ENCODE data around the gene EVA1B.
A peak's percentile ranks its signal among the peaks of the same experiment; 100 is the strongest.

EVA1B gene

GRCh38 chr1:36324353-36324703 is 883 bp upstream of the EVA1B start:
- Histone ChIP-seq H3K4me1 (ENCODE audit: insufficient read depth, insufficient read length) (peaks cover 34% of the 10 kb centered on the region), H3K9me3 (ENCODE audit: insufficient read depth, low read length) (no peaks in the 10 kb centered on the region), H3K4me3 (ENCODE audit: insufficient read length, low read depth) (peak overlapping the region; percentile 45), H3K9ac (ENCODE audit: insufficient read length, low read depth) (peak overlapping the region; percentile 70), H3K36me3 (ENCODE audit: insufficient read depth, insufficient read length, low read length) (peaks cover 42% of the 10 kb centered on the region), H3K27me3 (ENCODE audit: insufficient read depth, insufficient read length) (peaks cover 2% of the 10 kb centered on the region)
- no peak for TF ChIP-seq YY1 (IDR thresholded peaks at IDR 0.05; ENCODE audit: insufficient read depth, insufficient read length)
- TF ChIP-seq ZNF274 (IDR thresholded peaks at IDR 0.05; ENCODE audit: low read depth, low read length), result no peak
- TF ChIP-seq SUZ12 (IDR thresholded peaks at IDR 0.05; ENCODE audit: extremely low read depth, insufficient read depth, insufficient read length), result no peak
- DNase-seq (ENCODE audit: low read depth, low spot score), result no peak

DNA sequence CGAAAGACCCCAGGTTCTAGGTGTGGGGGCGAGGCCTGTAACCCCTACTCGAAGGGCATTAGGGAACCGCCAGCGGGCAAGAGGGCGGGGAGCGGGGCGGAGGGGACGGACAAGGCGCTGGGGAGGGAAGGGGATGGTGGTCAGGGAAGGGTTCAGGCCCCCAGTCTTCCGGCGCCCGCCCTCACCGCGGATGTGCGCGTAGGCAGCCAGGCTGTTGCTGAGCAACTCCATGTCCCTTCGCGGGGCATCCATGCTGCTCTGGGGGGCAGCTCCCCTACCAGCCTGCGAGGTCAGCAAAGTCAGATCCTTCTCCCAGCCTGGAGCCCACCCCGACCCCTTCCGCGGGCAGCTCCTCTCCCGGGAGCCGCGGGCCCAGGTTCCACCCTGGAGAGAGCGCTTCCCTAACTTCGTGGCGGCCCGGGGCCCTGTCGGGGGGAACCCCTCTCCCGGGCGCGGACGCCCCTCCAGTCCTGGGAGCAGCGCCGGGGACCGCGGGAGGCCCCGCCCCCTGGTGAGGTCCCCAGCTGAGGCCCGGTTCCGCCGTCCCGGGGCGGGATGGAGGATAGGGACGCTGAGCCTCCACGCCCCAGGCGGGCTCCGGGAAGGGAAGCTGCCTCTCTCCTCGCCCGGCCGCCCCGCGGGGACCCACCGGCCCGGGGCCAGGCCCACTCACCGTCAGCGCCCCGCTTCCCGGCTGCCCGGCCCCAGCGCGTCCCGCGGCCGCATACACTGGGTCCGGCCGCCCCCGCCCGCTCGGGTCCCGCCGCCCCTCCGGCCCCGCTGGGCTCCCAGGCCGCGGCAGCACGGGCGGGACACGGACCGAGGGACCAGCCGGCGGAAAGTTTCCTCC is 434 bp downstream of the EVA1B start:
- Histone ChIP-seq H3K4me1 (ENCODE audit: insufficient read depth, insufficient read length) (peaks cover 33% of the 10 kb centered on the region), H3K9me3 (ENCODE audit: insufficient read depth, low read length) (no peaks in the 10 kb centered on the region), H3K36me3 (ENCODE audit: insufficient read depth, insufficient read length, low read length) (peaks cover 45% of the 10 kb centered on the region), H3K4me3 (ENCODE audit: insufficient read length, low read depth) (peak overlapping the region; percentile 70), H3K27me3 (ENCODE audit: insufficient read depth, insufficient read length) (peaks cover 2% of the 10 kb centered on the region), H3K9ac (ENCODE audit: insufficient read length, low read depth) (peak overlapping the region; percentile 84)
- no peak for DNase-seq (ENCODE audit: low read depth, low spot score)
- no peak for TF ChIP-seq ZNF274 (IDR thresholded peaks at IDR 0.05; ENCODE audit: low read depth, low read length)
- no peak for TF ChIP-seq SUZ12 (IDR thresholded peaks at IDR 0.05; ENCODE audit: extremely low read depth, insufficient read depth, insufficient read length)
- TF ChIP-seq YY1 (IDR thresholded peaks at IDR 0.05; ENCODE audit: insufficient read depth, insufficient read length), result no peak

DNA sequence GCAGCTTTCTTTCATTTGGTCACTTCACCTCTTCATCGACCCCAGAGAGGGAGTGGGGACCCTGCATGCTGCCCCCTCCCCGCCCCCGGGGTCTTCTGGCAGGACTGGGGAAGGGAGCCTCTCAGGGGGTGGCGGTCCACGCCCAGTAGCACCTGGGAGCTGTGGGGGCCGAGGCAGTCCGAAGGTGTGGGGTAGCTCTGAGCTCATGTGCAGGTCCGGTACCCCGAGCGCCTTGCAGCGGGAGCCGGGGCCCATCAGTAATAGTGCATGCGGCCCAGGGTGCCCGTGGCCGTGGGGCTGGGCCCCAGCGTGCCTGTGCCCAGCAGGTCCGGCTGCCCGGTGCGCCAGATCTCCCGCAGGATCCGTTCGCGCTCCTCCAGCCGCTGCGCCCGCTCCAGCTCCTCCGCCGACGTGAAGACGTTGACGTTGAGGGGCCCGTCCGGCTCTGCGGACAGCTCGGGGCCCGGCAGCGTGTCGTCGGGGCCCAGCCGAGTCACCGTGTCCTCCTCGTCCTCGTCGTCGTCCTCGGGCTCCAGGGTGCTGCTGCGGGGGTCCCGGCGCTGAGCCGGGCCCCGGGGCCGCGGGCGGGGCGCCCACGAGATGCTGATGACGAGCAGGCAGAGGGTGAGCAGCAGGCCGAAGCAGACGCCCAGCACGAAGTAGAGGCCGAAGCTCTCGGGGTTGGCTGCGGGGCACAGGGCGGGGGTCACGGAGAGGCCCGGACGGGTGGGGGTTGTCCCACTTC is 1.2 kb downstream of the EVA1B start:
- H3K27me3 ChIP-seq (ENCODE audit: insufficient read depth, insufficient read length), result peaks cover 2% of the 10 kb centered on the region
- peak overlapping the region; percentile 67 for H3K9ac ChIP-seq (ENCODE audit: insufficient read length, low read depth)

GRCh38 chr1:36321119-36321951 is 2.1 kb downstream of the EVA1B start:
- TF ChIP-seq SUZ12 (IDR thresholded peaks at IDR 0.05; ENCODE audit: extremely low read depth, insufficient read depth, insufficient read length) (no peak), ZNF274 (IDR thresholded peaks at IDR 0.05; ENCODE audit: low read depth, low read length) (no peak), YY1 (IDR thresholded peaks at IDR 0.05; ENCODE audit: insufficient read depth, insufficient read length) (peak; percentile 44)
- Histone ChIP-seq H3K36me3 (ENCODE audit: insufficient read depth, insufficient read length, low read length) (peaks cover 49% of the 10 kb centered on the region), H3K9ac (ENCODE audit: insufficient read length, low read depth) (peak overlapping the region; percentile 67), H3K9me3 (ENCODE audit: insufficient read depth, low read length) (no peaks in the 10 kb centered on the region), H3K4me1 (ENCODE audit: insufficient read depth, insufficient read length) (peaks cover 33% of the 10 kb centered on the region), H3K4me3 (ENCODE audit: insufficient read length, low read depth) (peak overlapping the region; percentile 37), H3K27me3 (ENCODE audit: insufficient read depth, insufficient read length) (peaks cover 2% of the 10 kb centered on the region)
- peak; percentile 79 for DNase-seq (ENCODE audit: low read depth, low spot score)

More for the DNA sequence above, 1.2 kb downstream of the EVA1B start:
- Histone ChIP-seq H3K4me3 (ENCODE audit: insufficient read length, low read depth) (peak overlapping the region; percentile 37), H3K36me3 (ENCODE audit: insufficient read depth, insufficient read length, low read length) (peaks cover 48% of the 10 kb centered on the region), H3K9me3 (ENCODE audit: insufficient read depth, low read length) (no peaks in the 10 kb centered on the region), H3K4me1 (ENCODE audit: insufficient read depth, insufficient read length) (peaks cover 33% of the 10 kb centered on the region)
- DNase-seq (ENCODE audit: low read depth, low spot score), result no peak
- TF ChIP-seq SUZ12 (IDR thresholded peaks at IDR 0.05; ENCODE audit: extremely low read depth, insufficient read depth, insufficient read length), result no peak
- no peak for TF ChIP-seq YY1 (IDR thresholded peaks at IDR 0.05; ENCODE audit: insufficient read depth, insufficient read length)
- TF ChIP-seq ZNF274 (IDR thresholded peaks at IDR 0.05; ENCODE audit: low read depth, low read length), result no peak

- Histone ChIP-seq H3K9me3 (ENCODE audit: insufficient read depth, low read length) (no peaks in the 10 kb centered on the region), H3K36me3 (ENCODE audit: insufficient read depth, insufficient read length, low read length) (peaks cover 49% of the 10 kb centered on the region), H3K9ac (ENCODE audit: insufficient read length, low read depth) (peak overlapping the region; percentile 67), H3K27me3 (ENCODE audit: insufficient read depth, insufficient read length) (peaks cover 2% of the 10 kb centered on the region), H3K4me1 (ENCODE audit: insufficient read depth, insufficient read length) (peaks cover 30% of the 10 kb centered on the region), H3K4me3 (ENCODE audit: insufficient read length, low read depth) (peak overlapping the region; percentile 37)
- DNase-seq (ENCODE audit: low read depth, low spot score), result no peak
- TF ChIP-seq YY1 (IDR thresholded peaks at IDR 0.05; ENCODE audit: insufficient read depth, insufficient read length) (no peak), ZNF274 (IDR thresholded peaks at IDR 0.05; ENCODE audit: low read depth, low read length) (no peak), SUZ12 (IDR thresholded peaks at IDR 0.05; ENCODE audit: extremely low read depth, insufficient read depth, insufficient read length) (no peak)
Measured at GRCh38 chr1:36320767-36321118, 2.7 kb downstream of the EVA1B start.

- TF ChIP-seq SUZ12 (IDR thresholded peaks at IDR 0.05; ENCODE audit: extremely low read depth, insufficient read depth, insufficient read length) (no peak), ZNF274 (IDR thresholded peaks at IDR 0.05; ENCODE audit: low read depth, low read length) (no peak), YY1 (IDR thresholded peaks at IDR 0.05; ENCODE audit: insufficient read depth, insufficient read length) (no peak)
- Histone ChIP-seq H3K36me3 (ENCODE audit: insufficient read depth, insufficient read length, low read length) (peaks cover 49% of the 10 kb centered on the region), H3K27me3 (ENCODE audit: insufficient read depth, insufficient read length) (peaks cover 2% of the 10 kb centered on the region), H3K4me1 (ENCODE audit: insufficient read depth, insufficient read length) (peaks cover 30% of the 10 kb centered on the region), H3K9ac (ENCODE audit: insufficient read length, low read depth) (peak overlapping the region; percentile 67), H3K9me3 (ENCODE audit: insufficient read depth, low read length) (no peaks in the 10 kb centered on the region), H3K4me3 (ENCODE audit: insufficient read length, low read depth) (peak overlapping the region; percentile 37)
- no peak for DNase-seq (ENCODE audit: low read depth, low spot score)
Measured at GRCh38 chr1:36320291-36320761, 3.1 kb downstream of the EVA1B start.

Data from NT2/D1 (cell line).